Loucy (cell line): ENCODE results near the gene TECPR1.
A peak's percentile ranks its signal among the peaks of the same experiment; 100 is the strongest.

Source experiments
- H2AFZ ChIP-seq: fragments of 200-600 bp; sonication (generic); 2 replicates; pipeline ENCODE4 v1.6.0; 2016; ENCODE audit warnings: antibody characterized with exemption, mild to moderate bottlenecking, low read length, moderate library complexity
- H3F3A ChIP-seq: fragments of 200-600 bp; 2 replicates; pipeline ENCODE4 v1.6.0; 2016; ENCODE audit warnings: antibody characterized with exemption, low read depth, mild to moderate bottlenecking
- H3K27me3 ChIP-seq: fragments of 200-600 bp; sonication (generic); 2 replicates; pipeline ENCODE4 v1.6.1; 2014; ENCODE audit warnings: low read length, mild to moderate bottlenecking; ENCODE audit not compliant: insufficient read depth, poor library complexity, severe bottlenecking
- H3K36me3 ChIP-seq: fragments of 200-600 bp; sonication (generic); 2 replicates; pipeline ENCODE4 v1.6.1; 2016; ENCODE audit warnings: low read length; ENCODE audit not compliant: insufficient read depth
- H3K4me1 ChIP-seq: fragments of 200-600 bp; sonication (generic); 2 replicates; pipeline ENCODE4 v1.5.1; 2014; ENCODE audit warnings: low read length, mild to moderate bottlenecking; ENCODE audit not compliant: insufficient read depth, poor library complexity, severe bottlenecking
- H3K4me2 ChIP-seq: fragments of 200-600 bp; sonication (generic); 2 replicates; pipeline ENCODE4 v1.6.0; 2014; ENCODE audit warnings: antibody characterized with exemption, low read length, low read depth, mild to moderate bottlenecking; ENCODE audit not compliant: poor library complexity, severe bottlenecking
- H3K4me3 ChIP-seq: fragments of 200-600 bp; sonication (generic); 2 replicates; pipeline ENCODE4 v1.5.1; 2014; ENCODE audit warnings: low read length, mild to moderate bottlenecking, mixed read lengths; ENCODE audit not compliant: poor library complexity, severe bottlenecking
- H3K79me2 ChIP-seq: fragments of 200-600 bp; sonication (generic); 2 replicates; pipeline ENCODE4 v1.6.1; 2014; ENCODE audit warnings: low read length; ENCODE audit not compliant: insufficient read depth
- H3K9ac ChIP-seq: fragments of 200-600 bp; sonication (generic); 2 replicates; pipeline ENCODE4 v1.6.0; 2014; ENCODE audit warnings: mild to moderate bottlenecking, low read depth, low read length, moderate library complexity; ENCODE audit not compliant: poor library complexity, severe bottlenecking
- H3K9me2 ChIP-seq: fragments of 200-600 bp; sonication (generic); replicated peaks from 2 replicates; pipeline ENCODE4 v1.6.1; 2016; ENCODE audit warnings: low read depth, low read length, mixed read lengths
- H3K9me3 ChIP-seq: fragments of 200-600 bp; sonication (generic); 2 replicates; pipeline ENCODE4 v1.6.1; 2014; ENCODE audit warnings: mild to moderate bottlenecking, antibody characterized with exemption, low read length, low read depth; ENCODE audit not compliant: insufficient read depth
- H4K20me1 ChIP-seq: fragments of 200-600 bp; sonication (generic); 2 replicates; pipeline ENCODE4 v1.6.0; 2014; ENCODE audit warnings: antibody characterized with exemption, low read length, mild to moderate bottlenecking; ENCODE audit not compliant: insufficient read depth, poor library complexity, severe bottlenecking
- EZH2phosphoT487 ChIP-seq: fragments of 200-600 bp; IDR thresholded peaks from 2 replicates; pipeline ENCODE4 v1.6.1; 2018; ENCODE audit warnings: antibody characterized with exemption, mild to moderate bottlenecking, moderate library complexity, borderline replicate concordance
- TF ChIP-seq, protein P1 (sequence below): fragments of 200-600 bp; sonication (generic); conservative IDR thresholded peaks from 2 replicates; pipeline ENCODE4 v1.5.1; 2014; ENCODE audit warnings: mild to moderate bottlenecking, antibody characterized with exemption, low read length

TECPR1 gene

DNA sequence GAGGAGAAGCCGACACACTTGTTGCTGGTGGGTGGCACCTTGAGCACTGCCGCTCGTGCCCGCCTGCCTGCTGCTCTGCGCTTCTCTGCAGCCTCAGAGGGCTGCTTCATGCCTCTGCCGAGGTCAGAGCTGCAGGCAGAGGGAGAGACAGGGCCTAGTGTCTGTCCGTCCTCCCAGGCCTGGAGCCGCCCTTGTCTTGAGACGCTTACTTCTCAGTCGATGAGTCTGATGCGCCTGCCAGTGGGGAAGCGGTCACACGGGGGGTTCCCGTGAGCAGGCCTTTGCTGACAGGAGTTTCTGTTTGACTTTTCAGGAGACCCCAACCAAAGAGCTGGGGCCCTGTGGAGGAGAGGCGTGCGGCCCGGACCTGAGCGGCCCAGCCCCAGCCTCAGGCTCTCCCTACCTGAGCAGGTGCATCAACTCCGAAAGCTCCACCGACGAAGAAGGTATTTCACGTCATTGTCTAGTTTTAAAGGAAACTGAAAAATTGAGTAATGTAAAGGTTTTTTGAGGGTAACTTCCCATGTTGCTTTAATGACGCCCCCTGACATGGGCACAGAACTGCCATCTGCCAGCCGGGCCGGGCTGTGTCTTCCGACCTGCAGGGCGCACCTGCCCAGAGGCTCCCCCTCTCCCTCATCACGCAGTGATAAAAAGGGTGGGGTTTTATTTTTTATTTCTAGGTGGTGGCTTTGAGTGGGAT is 48.6 kb downstream of the TECPR1 start:
- Histone ChIP-seq H4K20me1 (no peaks in the 10 kb centered on the region), H3K9ac (peak overlapping the region; percentile 66), H3K4me2 (peak overlapping the region; percentile 69), H3K4me3 (peak overlapping the region; percentile 51), H3K27me3 (no peaks in the 10 kb centered on the region), H3K79me2 (peaks cover 10% of the 10 kb centered on the region; the same call in 1 of the 2 replicates), H3K4me1 (peaks cover 27% of the 10 kb centered on the region), H3K36me3 (peaks cover 27% of the 10 kb centered on the region; the same call in 1 of the 2 replicates), H2AFZ (no peak overlapping the region; the same call in 1 of the 2 replicates), H3K9me2 (no peaks in the 10 kb centered on the region), H3F3A (no peaks in the 10 kb centered on the region), H3K9me3 (no peaks in the 10 kb centered on the region)
- TF ChIP-seq, protein P1, sequence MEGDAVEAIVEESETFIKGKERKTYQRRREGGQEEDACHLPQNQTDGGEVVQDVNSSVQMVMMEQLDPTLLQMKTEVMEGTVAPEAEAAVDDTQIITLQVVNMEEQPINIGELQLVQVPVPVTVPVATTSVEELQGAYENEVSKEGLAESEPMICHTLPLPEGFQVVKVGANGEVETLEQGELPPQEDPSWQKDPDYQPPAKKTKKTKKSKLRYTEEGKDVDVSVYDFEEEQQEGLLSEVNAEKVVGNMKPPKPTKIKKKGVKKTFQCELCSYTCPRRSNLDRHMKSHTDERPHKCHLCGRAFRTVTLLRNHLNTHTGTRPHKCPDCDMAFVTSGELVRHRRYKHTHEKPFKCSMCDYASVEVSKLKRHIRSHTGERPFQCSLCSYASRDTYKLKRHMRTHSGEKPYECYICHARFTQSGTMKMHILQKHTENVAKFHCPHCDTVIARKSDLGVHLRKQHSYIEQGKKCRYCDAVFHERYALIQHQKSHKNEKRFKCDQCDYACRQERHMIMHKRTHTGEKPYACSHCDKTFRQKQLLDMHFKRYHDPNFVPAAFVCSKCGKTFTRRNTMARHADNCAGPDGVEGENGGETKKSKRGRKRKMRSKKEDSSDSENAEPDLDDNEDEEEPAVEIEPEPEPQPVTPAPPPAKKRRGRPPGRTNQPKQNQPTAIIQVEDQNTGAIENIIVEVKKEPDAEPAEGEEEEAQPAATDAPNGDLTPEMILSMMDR = no peak
- TF ChIP-seq EZH2phosphoT487 = no peak

DNA sequence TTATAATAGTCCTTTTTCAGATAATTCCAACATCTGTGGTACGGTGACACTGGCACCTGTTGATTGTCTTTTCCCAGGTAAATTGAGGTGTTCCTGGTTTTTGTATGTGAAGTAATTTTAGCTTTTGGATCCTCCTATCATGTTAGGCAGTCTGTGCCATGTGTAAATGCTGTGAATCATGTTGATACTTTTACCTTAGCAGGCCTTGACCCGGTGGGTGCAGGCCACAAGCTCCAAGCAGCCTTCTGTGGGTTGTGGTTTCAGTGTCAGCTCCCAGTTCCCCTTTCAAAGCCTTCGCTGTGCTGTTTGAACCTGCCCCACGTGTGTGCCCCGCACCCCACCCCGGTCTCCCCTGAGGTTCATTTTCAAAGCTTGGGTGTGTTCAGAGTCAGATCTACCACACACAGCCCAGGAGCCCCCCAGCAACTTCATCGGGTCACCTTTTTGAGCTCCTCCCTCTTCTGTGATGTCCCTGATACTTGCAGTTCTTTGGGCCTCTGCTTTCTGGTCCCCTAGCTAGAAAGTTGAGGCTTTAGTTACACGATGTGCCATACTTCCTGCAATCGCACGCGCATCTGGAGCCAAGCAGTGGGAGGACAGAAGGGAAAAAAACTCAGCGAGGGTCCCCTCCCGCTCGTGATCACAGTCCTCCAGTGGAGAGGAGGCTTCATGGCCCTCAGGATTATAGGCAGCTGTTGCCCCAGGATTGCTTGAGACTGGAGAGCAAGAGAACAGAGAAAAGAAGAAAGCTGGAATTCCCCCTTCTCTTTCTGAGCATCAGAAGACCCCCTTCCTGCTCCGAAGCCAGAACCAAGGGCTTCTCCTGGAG is 49.5 kb downstream of the TECPR1 start:
- no peaks in the 10 kb centered on the region for H3K9me2 ChIP-seq
- no peaks in the 10 kb centered on the region for H4K20me1 ChIP-seq
- peak overlapping the region; percentile 66 for H3K9ac ChIP-seq
- peak overlapping the region; percentile 51 for H3K4me3 ChIP-seq
- H3K4me1 ChIP-seq = peaks cover 27% of the 10 kb centered on the region
- no peaks in the 10 kb centered on the region for H3K27me3 ChIP-seq
- peaks cover 10% of the 10 kb centered on the region; the same call in 1 of the 2 replicates for H3K79me2 ChIP-seq
- H3K36me3 ChIP-seq = peaks cover 27% of the 10 kb centered on the region; the same call in 1 of the 2 replicates
- no peaks in the 10 kb centered on the region for H3F3A ChIP-seq
- peak overlapping the region; percentile 69 for H3K4me2 ChIP-seq
- TF ChIP-seq, protein P1 = no peak
- no peak for TF ChIP-seq EZH2phosphoT487
- peak overlapping the region; percentile 30; the same call in 1 of the 2 replicates for H2AFZ ChIP-seq
- no peaks in the 10 kb centered on the region for H3K9me3 ChIP-seq

DNA sequence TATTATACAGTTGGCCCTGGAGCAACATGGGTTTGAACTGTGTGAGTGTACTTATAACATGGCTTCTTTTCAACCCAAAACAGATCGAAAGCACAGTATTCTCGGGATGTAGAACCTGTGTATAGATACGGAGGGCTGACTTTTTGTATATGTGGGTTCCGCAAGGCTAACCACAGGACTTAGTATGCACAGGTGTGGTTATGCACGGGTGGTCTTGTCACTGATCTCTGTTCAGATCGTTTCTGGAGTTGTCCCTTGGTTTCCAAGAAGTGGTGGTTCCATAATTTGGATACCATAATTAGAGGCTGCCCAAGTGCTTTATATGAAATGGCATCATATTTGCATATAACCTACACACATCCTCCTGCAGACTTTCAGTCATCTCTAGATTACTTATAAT is 51.7 kb downstream of the TECPR1 start:
- Histone ChIP-seq H3K27me3 (no peaks in the 10 kb centered on the region), H3K4me1 (peaks cover 27% of the 10 kb centered on the region), H4K20me1 (no peaks in the 10 kb centered on the region), H2AFZ (no peak overlapping the region), H3F3A (no peaks in the 10 kb centered on the region), H3K9ac (no peak overlapping the region), H3K4me2 (no peak overlapping the region), H3K9me3 (no peaks in the 10 kb centered on the region), H3K36me3 (peaks cover 5% of the 10 kb centered on the region; the same call in 1 of the 2 replicates), H3K9me2 (no peaks in the 10 kb centered on the region), H3K79me2 (peaks cover 10% of the 10 kb centered on the region; the same call in 1 of the 2 replicates), H3K4me3 (no peak overlapping the region)
- TF ChIP-seq, protein P1 = no peak
- no peak for TF ChIP-seq EZH2phosphoT487
